ENCODE measurements around the gene DEDD2.

The DEDD2 gene

DNA sequence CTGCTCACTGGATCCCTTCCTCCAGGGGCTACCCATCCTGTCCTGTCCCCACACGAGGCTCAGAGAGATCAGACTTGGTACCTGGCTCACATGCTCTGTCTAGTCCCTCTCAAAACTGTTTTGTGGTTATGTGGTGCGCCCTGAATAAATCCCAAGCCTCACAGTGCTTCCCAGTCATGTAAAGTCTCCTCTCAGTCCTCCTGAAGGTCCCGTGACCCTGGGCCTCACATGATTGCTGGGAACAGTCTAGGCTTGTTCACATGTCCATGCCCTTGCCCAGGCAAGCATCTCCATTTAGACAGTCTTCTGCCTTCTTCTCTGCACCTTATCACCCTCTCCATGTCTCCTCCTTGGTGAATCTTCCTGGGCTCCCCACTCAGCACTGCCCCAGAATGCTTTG, 49.3 kb downstream of the DEDD2 start:
- DNase-seq = no peak

DNA sequence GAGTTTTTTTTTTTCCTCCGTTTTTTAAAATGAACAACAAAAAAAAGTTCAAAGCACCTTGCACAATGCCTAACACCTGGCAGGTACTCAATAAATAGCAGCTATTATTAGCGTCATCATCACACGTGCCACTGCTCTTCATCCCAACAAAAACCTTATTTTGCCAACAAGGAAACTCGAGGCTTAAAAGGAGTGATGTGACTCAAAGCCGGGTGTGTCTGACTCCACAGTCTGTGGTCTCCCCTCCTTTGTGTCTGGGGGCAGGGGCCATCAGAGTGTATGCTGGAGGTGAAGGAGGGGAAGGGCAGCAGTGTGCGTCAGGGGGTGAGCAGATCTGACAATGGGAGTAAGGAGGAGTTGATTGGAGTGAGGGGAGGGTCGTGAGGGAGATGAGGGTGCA, 51.2 kb downstream of the DEDD2 start:
- no peak for DNase-seq

DNA sequence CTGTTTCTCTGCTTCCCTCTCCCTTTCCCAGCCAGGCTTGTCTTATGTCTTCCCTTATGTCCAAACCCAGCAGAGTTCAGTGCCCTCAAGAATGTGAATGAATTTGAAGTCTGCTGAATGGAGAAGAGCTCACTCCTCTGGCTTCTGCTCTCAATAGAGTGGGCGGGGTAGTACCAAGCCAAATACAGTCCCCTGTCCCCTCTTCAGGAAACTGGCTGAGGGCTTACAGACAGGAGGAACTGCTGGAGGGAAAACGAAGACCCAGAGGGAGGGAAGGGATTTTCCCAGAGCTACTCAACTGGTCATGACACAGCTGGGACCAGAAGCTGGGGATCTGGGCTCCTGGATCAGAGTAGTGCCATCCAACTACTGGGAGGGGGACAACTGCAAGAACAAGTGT, 52.3 kb downstream of the DEDD2 start:
- DNase-seq = no peak

DNA sequence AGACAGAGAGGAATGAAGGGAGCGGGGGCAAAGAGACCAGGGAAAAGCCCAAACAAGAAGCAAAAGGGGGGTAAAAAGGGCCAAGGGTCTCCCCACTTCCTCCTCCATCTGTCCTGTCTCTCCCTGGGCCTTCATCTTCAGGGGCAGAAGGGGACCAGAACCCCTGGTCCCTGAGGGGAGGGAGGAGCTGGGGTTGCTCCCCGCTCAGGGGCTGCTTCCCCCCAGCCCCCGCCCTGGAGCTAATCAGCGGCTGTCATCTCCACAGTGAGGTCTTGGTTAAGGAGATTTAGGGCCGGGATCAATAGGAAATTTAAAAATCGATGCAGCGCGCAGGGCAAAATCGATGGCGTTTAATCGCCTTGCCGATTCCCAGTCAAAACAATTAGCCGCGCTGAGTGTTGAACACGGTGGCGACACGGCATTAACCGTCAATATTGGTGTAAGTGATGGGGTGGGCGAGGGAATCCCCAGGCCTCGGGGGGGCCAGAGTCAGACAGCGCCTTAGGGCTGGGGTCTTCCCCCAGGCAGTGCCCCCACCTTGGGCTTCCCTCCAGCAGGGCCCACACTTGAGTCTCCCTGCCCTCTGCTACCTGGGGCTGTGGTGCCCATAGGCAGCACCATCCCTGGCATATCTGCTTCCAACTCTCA, 55.7 kb downstream of the DEDD2 start:
- DNase-seq = no peak

DNA sequence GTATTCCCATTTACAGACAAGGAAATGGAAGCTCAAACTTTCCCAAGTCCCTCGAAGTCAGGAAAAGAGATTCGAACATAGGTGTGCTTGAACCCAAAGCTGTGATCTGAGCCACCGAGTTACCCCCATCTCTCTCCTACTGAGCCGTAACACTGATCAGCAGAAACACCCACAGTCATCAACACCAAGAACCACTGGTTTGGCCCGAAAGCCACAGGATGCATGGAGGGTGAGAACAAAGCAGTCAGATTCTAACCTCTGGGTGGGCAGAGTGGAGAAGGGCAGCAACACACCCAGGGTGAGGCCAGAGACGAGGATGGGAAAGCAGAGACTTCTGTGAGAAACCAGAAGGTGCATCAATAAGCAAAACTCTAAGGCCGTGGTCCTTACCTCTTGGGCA, 57.5 kb downstream of the DEDD2 start:
- no peak for DNase-seq

DNA sequence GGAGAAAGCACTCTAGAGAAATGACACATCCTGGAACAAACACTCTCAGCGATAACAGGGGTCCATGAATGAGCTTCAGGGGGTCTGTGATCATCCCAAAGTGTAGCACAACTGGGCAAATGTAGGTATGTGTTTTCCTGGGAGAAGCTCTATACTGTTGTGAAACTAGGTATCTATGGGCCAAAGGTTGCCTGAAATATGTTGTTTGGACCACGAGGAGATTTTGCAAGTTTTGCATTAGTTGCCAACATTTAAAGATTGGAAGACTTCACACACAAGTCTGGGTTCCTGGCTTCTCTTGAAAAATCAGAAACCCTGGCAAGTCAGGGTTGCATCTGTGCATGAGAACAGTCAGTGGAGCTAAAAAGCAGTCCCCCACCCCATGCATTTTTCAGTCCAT, 58.6 kb downstream of the DEDD2 start:
- DNase-seq = no peak

DNA sequence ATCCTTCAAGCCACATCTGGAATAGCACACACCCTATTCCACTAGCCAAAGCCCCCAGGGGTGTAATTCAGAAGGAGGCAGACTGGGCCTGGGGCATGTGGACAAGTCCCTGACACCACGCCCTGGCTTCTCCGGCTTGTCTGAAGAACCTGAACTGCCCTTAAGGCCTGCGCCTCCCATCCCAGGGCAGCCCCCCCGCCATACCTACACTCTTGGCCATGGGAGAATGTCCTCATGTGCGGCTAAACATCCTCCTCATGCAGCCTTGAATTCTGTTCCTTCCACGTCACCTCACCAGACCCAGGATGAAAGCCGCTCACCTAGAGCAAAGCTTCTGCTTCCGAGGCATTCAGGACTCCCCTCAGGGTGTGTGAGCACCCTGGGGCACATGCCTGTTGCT, 60.9 kb downstream of the DEDD2 start:
- DNase-seq = no peak

DNA sequence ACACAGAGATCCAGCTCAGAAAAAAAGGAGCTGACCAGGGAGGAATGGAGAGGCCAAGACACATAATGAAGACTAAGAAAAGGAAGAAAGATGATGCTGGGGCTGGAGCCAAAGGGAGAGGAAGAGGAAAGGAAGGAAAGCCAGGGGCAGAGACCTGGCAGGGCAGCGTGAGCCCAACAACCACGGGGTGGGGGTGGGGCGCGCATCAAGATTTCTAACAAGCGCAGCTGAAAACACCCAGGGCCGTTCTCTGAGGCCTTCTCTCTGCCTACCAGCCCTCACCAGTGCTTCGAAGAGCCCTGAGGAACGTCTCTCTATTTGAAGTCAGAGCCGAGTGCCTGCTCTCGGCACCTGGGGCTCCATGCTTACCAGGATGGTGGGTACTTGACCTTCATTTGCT, 61.7 kb downstream of the DEDD2 start:
- no peak for DNase-seq

DNA sequence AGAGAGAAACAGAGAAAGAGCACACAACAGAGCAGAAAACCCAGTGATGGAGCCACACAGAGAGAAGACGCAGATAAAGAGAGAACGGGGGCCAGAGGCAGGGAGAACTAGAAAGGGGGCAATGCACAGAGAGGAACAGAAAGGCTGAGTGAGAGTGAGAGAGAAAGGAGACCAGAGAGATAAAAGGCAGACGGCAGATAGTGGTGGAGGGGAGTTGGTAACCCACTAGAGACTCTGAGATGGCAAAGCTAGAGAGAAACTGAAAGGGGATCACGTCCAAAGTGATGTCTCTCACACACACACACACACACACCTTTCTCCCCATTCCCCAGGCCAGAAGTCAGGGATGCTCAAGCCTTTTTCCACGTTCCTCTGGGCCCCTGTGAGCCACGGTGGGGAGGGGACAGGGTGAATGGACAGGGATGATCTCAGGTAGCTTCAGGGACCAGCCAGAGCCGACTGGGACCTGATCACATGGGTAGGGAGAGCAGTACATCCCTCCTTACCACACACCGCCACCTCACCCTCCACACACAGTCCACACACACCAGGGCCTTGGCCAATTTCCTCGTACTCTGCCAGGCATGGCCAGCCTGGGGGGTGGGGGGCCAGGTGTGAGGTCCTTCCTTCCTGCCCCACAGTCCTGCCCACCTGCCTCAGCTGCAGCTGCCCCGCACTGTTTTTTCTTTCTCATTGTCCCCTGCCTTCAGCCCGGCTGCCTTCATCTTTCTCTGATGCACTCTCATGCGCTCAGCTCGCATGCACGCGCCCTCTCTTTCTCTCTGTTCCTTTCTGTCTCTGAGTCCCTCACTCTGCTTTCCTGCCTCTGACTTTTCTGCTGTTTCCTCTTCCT, 62.8 kb downstream of the DEDD2 start:
- DNase-seq = no peak

DNA sequence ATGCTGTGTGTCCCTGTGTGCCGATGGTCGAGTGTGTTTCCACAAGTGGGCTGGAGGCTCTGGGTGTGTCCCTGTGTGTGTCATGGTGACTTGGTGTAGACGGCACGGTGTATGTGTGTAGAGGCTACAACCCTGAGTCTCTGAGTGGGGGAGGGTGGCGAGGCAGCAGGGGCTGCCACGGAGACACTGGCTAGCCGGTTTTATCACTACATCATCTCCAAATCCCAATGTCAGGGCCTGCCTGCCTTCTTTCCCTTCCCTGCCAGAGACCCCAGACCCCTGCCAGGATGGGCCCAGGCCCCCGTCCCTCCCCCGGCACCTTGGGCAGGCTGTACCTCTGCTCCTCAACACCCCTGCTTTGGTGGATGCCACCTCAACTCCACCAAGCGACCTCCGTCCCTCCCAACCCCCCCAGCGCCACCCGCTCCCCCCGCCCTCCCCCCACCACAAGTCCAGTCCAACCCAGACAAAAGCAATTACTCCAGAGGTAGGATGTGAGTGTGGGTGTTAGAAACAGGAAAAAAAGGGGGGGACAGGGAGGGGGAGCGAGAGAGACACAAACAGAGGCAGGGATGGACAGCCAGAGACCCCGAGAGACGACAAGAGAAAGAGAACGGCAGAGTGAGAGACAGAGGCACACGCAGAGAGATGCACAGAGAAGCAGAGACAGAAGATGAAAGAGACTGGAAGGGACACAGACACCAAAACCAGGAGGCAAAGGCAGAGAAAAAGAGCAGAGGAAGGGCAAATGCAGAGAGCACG, 63.6 kb downstream of the DEDD2 start:
- no peak for DNase-seq

DNA sequence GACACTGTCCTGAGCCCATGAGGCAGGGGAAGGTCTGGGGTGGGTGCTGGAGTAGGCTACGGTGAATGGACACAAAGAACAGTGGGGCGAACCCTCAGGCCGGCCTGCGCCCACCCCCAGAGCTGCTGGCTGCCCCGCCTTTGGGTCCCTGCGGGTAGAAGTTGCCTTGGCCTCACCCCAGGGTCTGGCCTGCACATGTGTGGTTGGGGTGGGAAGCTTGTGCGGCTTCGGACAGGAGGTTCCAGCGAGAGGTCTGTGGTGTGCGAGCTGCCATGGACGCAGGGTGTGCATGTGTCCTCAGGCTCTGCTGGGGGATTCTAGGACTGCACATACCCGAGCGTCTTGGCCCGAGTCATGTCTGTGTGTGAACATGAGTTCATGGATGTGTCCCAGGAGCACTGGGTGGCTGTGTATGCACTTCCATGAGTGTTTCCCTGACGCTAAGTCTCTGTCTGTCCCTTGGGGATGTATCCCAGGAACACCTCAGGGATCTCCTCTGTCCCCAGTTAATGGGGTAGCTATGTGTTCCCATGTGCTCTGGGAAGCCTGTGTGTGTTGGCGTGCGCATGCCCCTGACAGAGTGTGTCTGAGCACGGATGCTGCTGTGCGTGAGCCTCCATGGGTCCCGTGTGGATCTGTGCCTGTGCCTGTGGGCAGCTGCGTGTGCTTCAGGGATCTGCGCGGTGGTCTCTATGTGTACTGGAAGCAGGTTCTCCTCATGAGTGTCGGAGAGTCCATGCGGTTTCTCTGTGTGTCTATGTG, 64.4 kb downstream of the DEDD2 start:
- DNase-seq = no peak

DNA sequence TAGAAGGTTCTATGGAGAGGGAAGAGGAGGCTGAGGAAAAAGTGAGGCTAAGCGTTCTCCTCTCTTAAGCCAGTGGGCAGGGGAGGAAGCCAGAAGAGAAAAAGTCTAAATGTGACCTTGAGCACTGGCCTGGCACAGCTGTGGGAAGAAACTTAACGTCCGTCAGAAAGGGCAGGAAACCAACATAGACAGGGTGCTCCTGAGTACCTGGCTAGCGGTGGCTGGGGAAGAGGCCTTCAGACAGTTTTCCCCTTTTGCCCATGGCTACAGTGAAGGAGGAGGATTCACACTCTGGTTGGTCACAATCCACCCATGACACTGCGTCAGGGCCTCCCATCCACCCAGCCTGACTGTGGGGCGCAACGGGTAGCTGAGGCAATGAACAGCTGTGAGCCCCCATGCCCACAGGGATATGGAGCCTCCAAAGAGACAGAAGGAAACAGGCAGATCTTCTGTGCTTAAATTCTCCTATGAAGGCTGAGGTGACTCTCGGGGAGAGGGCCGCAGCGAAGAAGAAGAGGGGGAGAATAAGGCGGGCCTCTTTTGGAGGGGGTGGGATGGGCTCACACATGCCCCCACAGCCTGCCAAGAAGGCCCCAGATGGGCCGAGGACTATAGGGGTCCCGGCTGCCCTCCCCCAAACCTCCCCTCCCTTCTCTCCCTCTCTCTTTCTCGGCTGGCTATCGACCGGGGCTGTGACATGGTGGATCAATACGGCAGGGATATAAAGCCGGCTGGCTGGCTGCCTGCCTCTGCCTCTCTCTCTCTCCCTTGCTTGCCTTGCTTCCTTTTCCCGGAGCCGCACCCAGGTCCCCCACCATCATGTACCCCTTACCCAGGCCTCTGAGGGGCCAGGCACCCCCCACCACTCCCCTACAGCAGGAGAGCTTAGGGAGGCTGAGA, 65.4 kb downstream of the DEDD2 start:
- DNase-seq = no peak

DNA sequence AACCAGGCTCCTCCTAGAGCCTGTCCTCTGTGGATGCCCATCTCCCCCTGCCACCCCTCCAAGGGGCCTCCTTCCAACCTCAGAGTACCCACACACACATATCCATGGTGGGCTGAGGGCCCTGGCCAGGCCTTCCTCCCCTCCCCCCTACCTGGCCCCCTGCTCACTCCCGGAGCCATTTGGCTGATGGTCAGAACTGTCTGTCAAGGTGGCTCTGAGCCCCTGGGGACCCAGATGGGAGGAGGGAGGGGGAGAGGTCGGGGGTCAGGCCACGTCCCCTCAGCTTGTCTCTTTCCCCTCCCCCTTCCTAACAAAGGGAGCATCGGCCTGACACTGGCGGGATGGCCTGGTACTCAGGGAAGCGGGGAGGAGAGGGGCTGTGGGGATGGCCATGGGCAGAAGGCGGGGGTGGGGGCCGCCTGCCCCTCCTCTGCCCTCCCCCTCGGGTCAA, 66.5 kb downstream of the DEDD2 start:
- DNase-seq = no peak

DNA sequence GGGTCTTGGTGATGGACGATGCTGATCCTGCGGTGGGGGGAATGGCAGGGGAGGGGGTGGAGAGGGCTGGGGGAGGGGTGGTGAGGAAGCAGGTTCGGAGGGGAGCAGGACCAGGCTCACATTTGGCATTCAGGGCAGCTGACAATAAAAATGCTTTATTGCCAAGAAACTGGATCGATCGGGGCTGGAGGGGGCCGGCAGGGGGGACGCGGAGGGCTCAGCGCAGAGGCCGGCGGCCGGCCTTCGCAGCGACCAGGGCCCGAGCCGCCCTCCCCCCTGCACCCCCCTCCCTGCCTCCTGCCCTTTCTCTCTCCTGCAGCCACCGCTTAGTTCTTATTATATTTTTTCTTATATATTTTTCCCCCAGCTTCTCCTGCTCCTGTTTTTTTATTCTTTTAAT, 67.1 kb downstream of the DEDD2 start:
- DNase-seq = no peak

DNA sequence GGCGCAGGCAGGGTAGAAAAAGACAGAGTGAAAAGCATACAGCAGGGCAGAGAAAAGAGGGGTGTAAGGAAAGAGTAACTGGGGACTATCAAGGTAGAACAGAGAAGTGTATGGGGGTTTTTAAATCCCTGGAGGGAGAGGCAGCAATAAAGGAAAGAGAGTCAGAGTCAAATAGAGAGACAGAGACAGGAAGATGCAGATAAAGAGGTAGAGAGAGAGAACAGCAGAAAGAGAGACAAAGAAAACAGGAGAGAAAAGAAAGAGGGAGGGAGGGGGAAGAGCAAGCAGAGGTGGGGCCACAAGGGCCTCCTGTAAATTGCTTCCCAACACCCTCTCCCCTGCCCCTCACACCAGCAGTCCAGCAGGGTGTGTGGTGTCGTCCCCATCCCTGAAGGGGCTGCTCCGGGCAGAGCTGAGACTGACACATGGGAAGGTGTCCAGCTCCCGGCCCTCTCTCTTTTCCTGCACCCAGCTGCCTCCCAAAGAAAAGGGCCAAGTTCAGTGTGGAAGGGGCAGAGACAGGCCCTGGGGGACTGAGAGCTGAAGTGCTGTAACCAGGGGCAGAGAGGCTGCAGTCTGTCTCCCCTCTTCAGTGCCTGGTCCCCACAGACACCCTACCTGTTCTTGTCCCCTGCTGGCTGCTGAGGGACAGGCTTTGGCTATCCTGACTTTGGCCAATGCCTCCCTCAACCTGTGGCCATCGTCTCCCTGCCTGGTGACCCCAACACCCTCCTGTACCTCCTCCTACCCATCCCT, 67.9 kb downstream of the DEDD2 start:
- no peak for DNase-seq
